ENCODE data around the gene HOXB3.

GRCh38 chr17:48616717-48617470, 26.9 kb upstream of the HOXB3 start:
- no peak for TF ChIP-seq OSR1 (CRISPR knock-in tag; IDR thresholded peaks at IDR 0.05)
- TF ChIP-seq, protein P1, sequence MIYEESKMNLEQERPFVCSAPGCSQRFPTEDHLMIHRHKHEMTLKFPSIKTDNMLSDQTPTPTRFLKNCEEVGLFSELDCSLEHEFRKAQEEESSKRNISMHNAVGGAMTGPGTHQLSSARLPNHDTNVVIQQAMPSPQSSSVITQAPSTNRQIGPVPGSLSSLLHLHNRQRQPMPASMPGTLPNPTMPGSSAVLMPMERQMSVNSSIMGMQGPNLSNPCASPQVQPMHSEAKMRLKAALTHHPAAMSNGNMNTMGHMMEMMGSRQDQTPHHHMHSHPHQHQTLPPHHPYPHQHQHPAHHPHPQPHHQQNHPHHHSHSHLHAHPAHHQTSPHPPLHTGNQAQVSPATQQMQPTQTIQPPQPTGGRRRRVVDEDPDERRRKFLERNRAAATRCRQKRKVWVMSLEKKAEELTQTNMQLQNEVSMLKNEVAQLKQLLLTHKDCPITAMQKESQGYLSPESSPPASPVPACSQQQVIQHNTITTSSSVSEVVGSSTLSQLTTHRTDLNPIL (CRISPR knock-in tag; IDR thresholded peaks at IDR 0.05; ENCODE audit: low read depth), result no peak

All from SK-N-SH treated with all-trans-retinoic acid at 6 μM for 48 hours (cell line).